Measurements from ENCODE around the gene NFIB. TPM values are rescaled to one million over a fixed set of nuclear protein-coding genes. Genes with fewer than 3 reads are reported as not detected.

The NFIB gene
- total RNA-seq, 1 experiment from 2014 or later: 14.3 TPM

- Histone ChIP-seq H4K8ac (replicated peaks; ENCODE audit: insufficient read length, low read depth, low read length) (no peak overlapping the region), H3K56ac (ENCODE audit: insufficient read length, low read depth, low read length) (no peak overlapping the region), H3K9me3 (ENCODE audit: control insufficient read depth, low read depth, low read length) (no peaks in the 10 kb centered on the region), H4K5ac (ENCODE audit: insufficient read length, low read depth, low read length) (no peak overlapping the region), H2BK120ac (ENCODE audit: low read depth, low read length, poor library complexity, severe bottlenecking) (no peak overlapping the region), H3K23ac (ENCODE audit: insufficient read length, low read depth, low read length) (no peak overlapping the region), H3K27me3 (ENCODE audit: insufficient read depth, low read length) (no peaks in the 10 kb centered on the region), H4K20me1 (ENCODE audit: control insufficient read depth, insufficient read depth, insufficient read length) (no peaks in the 10 kb centered on the region), H2BK5ac (ENCODE audit: insufficient read length, low read length) (no peak overlapping the region), H3K4me2 (ENCODE audit: insufficient read depth, insufficient read length, low read length) (no peak overlapping the region), H2BK20ac (ENCODE audit: low read depth, low read length, poor library complexity, severe bottlenecking) (no peak overlapping the region), H3K9ac (ENCODE audit: extremely low read depth, insufficient read length, low read length) (no peak overlapping the region), H3K14ac (ENCODE audit: insufficient read depth, low read length) (no peak overlapping the region), H3K79me1 (ENCODE audit: insufficient read depth, low read depth, low read length, poor library complexity, severe bottlenecking) (peaks cover 3% of the 10 kb centered on the region), H3K18ac (ENCODE audit: insufficient read length, low read depth, low read length) (no peak overlapping the region), H2AK5ac (ENCODE audit: insufficient read length, low read length) (no peak overlapping the region), H3K23me2 (ENCODE audit: insufficient read length, low read depth, low read length, poor library complexity, severe bottlenecking) (no peaks in the 10 kb centered on the region), H2AFZ (ENCODE audit: low read length) (no peak overlapping the region), H2BK12ac (ENCODE audit: insufficient read length, low read depth, low read length) (no peak overlapping the region), H3K79me2 (ENCODE audit: insufficient read depth, low read length) (no peaks in the 10 kb centered on the region), H3K4ac (ENCODE audit: low read depth, low read length) (no peak overlapping the region), H3K4me1 (ENCODE audit: insufficient read depth, low read length) (no peaks in the 10 kb centered on the region), H4K91ac (ENCODE audit: insufficient read length, low read depth, low read length) (no peak overlapping the region), H2BK15ac (ENCODE audit: low read depth, low read length) (no peak overlapping the region), H3K27ac (ENCODE audit: insufficient read length, low read depth, low read length) (no peak overlapping the region), H3T11ph (ENCODE audit: low read length) (no peak overlapping the region)
- Mint-ChIP-seq H3K27ac (no peak overlapping the region), H3K4me1 (peaks cover 18 to 20% of the 10 kb centered on the region in 2 experiments), H3K36me3 (ENCODE audit: insufficient read depth in 1 of 3, low read depth in 3 of 3) (peaks cover 0 to 5% (median 0%) of the 10 kb centered on the region in 3 experiments; a peak in 1 of 7 replicates), H3K27me3 (ENCODE audit: low read depth) (no peaks in the 10 kb centered on the region), H3K4me3 (no peak overlapping the region), H3K9me3 (no peaks in the 10 kb centered on the region)
- no peak for TF ChIP-seq CTCF (conservative IDR thresholded peaks at IDR 0.05)
- no peak for DNase-seq
These were observed 55.8 kb downstream of the NFIB start for GRCh38 chr9:14258156-14258555.

Measured in H9 (cell line).